Measurements from ENCODE around the gene KIAA0319L. TPM values are rescaled to one million over a fixed set of nuclear protein-coding genes. Genes with fewer than 3 reads are reported as not detected.
"Not testable (repeated sequence)": the region's sequence is repeated elsewhere in the genome, so short reads cannot be mapped to it uniquely, and the experiment has no call there.

KIAA0319L gene
- polyA plus RNA-seq, 1 donor from 2014 or later: 38.1 TPM

DNA sequence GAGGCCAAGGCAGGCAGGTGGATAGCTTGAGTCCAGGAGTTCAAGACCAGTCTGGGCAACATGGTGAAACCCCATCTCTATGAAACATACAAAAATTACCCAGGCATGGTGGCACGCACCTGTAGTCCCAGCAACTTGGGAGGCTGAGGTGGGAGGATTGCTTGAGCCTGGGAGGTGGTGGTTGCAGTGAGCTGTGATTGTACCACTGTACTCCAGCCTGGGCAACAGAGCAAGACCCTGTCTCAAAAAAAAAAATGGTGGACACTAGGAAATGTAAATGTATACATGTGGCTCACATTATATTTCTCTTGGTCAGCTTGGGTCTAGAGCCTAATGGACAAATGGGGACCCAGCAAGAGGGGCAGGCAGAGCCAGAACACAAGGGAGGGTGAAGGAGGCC is 28.6 kb upstream of the KIAA0319L start:
- not testable (repeated sequence) for H2AFZ ChIP-seq (ENCODE audit: low read depth, low read length); H3F3A ChIP-seq (ENCODE audit: insufficient read depth, low read length, poor library complexity, severe bottlenecking); H3K4me2 ChIP-seq (ENCODE audit: low read length); H3K27ac ChIP-seq (ENCODE audit: low read length); H3K9me3 ChIP-seq (ENCODE audit: low read length); H3K4me3 ChIP-seq (ENCODE audit: low read length); H3K9ac ChIP-seq (ENCODE audit: low read length); H3K9me2 ChIP-seq (ENCODE audit: insufficient read depth, low read length); H3K36me3 ChIP-seq (ENCODE audit: insufficient read depth, low read length); H3K79me2 ChIP-seq (replicated peaks; ENCODE audit: insufficient read depth, low read length); H3K27me3 ChIP-seq (ENCODE audit: insufficient read depth, low read depth, low read length); H4K20me1 ChIP-seq (ENCODE audit: insufficient read depth)

DNA sequence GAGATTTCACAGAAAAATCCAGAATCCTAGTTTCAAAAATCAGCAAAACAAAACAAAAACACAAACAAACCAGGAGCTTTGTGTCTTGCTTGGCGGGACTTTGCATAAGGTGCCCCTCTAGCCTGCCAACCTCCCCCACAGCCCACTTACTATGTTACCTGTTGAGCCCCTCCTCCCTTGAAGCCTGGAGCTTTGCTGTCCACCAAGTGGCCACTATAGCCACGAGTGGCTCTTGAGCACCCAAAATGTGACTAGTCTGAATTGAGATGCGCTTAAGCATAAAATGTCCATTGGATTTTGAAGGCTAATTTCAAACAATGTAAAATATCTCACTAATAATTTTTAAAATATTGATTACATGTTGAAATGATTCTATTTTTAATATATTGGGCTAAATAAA is 28.1 kb upstream of the KIAA0319L start:
- Histone ChIP-seq H3K9me3 (ENCODE audit: low read length) (no peaks in the 10 kb centered on the region), H3K4me3 (ENCODE audit: low read length) (no peak overlapping the region), H3K36me3 (ENCODE audit: insufficient read depth, low read length) (no peaks in the 10 kb centered on the region), H3K27ac (ENCODE audit: low read length) (no peak overlapping the region), H3K9ac (ENCODE audit: low read length) (no peak overlapping the region), H3K9me2 (ENCODE audit: insufficient read depth, low read length) (no peaks in the 10 kb centered on the region), H2AFZ (ENCODE audit: low read depth, low read length) (no peak overlapping the region), H3F3A (ENCODE audit: insufficient read depth, low read length, poor library complexity, severe bottlenecking) (no peaks in the 10 kb centered on the region), H4K20me1 (ENCODE audit: insufficient read depth) (no peaks in the 10 kb centered on the region), H3K79me2 (replicated peaks; ENCODE audit: insufficient read depth, low read length) (no peaks in the 10 kb centered on the region), H3K27me3 (ENCODE audit: insufficient read depth, low read depth, low read length) (no peaks in the 10 kb centered on the region), H3K4me2 (ENCODE audit: low read length) (no peak overlapping the region)
- TF ChIP-seq TAF1 (IDR thresholded peaks at IDR 0.05; ENCODE audit: low read depth) (no peak), RAD21 (conservative IDR thresholded peaks at IDR 0.05) (no peak), EP300 (conservative IDR thresholded peaks at IDR 0.05; ENCODE audit: poor library complexity, severe bottlenecking) (no peak), EZH2 (IDR thresholded peaks at IDR 0.05; ENCODE audit: borderline replicate concordance, insufficient read depth, low read length, poor library complexity, severe bottlenecking) (no peak)

DNA sequence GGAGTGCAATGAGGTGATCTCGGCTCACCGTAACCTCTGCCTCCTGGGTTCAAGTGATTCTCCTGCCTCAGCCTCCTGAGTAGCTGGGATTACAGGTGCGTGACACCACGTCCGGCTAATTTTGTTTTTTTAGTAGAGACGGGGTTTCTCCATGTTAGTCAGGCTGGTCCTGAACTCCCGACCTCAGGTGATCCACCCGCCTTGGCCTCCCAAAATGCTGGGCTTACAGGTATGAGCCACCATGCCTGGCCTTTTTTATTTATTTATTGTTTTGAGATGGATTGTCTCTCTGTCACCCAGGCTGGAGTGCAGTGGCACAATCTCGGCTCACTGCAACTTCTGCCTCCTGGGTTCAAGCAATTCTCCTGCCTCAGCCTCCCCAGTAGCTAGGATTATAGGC is 24.4 kb upstream of the KIAA0319L start:
- H3F3A ChIP-seq (ENCODE audit: insufficient read depth, low read length, poor library complexity, severe bottlenecking); H3K9me3 ChIP-seq (ENCODE audit: low read length): not testable (repeated sequence)

DNA sequence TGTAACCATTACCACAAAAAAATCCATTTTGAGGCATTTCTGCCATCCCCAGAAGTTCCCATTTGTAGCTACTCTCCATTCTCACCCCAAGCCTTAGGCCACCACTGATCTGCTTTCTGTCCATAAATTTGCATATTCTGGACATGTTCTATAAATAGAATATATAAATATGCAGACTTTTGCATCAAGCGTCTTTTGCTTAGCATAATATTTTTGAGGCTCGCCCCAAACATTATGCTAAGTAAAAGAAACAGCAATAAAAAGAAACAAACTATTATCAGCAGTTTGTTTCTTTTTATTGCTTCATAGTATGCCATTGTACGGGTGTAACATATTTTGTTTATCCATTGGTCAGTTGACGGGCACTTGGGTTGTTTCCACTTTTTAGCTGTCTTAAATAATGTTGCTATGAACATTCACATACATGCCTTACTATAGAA is 23.8 kb upstream of the KIAA0319L start:
- no peak overlapping the region for H3K9ac ChIP-seq (ENCODE audit: low read length)
- no peaks in the 10 kb centered on the region for H3K36me3 ChIP-seq (ENCODE audit: insufficient read depth, low read length)
- no peak overlapping the region for H2AFZ ChIP-seq (ENCODE audit: low read depth, low read length)
- H3K4me2 ChIP-seq (ENCODE audit: low read length): no peak overlapping the region
- H3K27ac ChIP-seq (ENCODE audit: low read length): no peak overlapping the region
- H3K27me3 ChIP-seq (ENCODE audit: insufficient read depth, low read depth, low read length): peaks cover 37% of the 10 kb centered on the region
- H3K9me2 ChIP-seq (ENCODE audit: insufficient read depth, low read length): no peaks in the 10 kb centered on the region
- H3F3A ChIP-seq (ENCODE audit: insufficient read depth, low read length, poor library complexity, severe bottlenecking): no peaks in the 10 kb centered on the region
- no peaks in the 10 kb centered on the region for H4K20me1 ChIP-seq (ENCODE audit: insufficient read depth)
- H3K4me3 ChIP-seq (ENCODE audit: low read length): no peak overlapping the region
- H3K9me3 ChIP-seq (ENCODE audit: low read length): no peaks in the 10 kb centered on the region
- TF ChIP-seq EP300 (conservative IDR thresholded peaks at IDR 0.05; ENCODE audit: poor library complexity, severe bottlenecking) (no peak), SMC3 (conservative IDR thresholded peaks at IDR 0.05; ENCODE audit: poor library complexity) (no peak), MXI1 (conservative IDR thresholded peaks at IDR 0.05; ENCODE audit: poor library complexity, severe bottlenecking) (no peak), POLR2AphosphoS5 (IDR thresholded peaks at IDR 0.05) (no peak), RAD21 (conservative IDR thresholded peaks at IDR 0.05) (no peak), TAF1 (IDR thresholded peaks at IDR 0.05; ENCODE audit: low read depth) (no peak)
- TF ChIP-seq, protein P1, sequence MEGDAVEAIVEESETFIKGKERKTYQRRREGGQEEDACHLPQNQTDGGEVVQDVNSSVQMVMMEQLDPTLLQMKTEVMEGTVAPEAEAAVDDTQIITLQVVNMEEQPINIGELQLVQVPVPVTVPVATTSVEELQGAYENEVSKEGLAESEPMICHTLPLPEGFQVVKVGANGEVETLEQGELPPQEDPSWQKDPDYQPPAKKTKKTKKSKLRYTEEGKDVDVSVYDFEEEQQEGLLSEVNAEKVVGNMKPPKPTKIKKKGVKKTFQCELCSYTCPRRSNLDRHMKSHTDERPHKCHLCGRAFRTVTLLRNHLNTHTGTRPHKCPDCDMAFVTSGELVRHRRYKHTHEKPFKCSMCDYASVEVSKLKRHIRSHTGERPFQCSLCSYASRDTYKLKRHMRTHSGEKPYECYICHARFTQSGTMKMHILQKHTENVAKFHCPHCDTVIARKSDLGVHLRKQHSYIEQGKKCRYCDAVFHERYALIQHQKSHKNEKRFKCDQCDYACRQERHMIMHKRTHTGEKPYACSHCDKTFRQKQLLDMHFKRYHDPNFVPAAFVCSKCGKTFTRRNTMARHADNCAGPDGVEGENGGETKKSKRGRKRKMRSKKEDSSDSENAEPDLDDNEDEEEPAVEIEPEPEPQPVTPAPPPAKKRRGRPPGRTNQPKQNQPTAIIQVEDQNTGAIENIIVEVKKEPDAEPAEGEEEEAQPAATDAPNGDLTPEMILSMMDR (IDR thresholded peaks at IDR 0.05; ENCODE audit: poor library complexity, severe bottlenecking): no peak
- no peaks in the 10 kb centered on the region for H3K79me2 ChIP-seq (replicated peaks; ENCODE audit: insufficient read depth, low read length)

More for the DNA sequence above, 24.4 kb upstream of the KIAA0319L start:
- H3K4me2 ChIP-seq (ENCODE audit: low read length); H3K36me3 ChIP-seq (ENCODE audit: insufficient read depth, low read length); H3K9me2 ChIP-seq (ENCODE audit: insufficient read depth, low read length); H2AFZ ChIP-seq (ENCODE audit: low read depth, low read length); H3K4me3 ChIP-seq (ENCODE audit: low read length); H3K79me2 ChIP-seq (replicated peaks; ENCODE audit: insufficient read depth, low read length); H4K20me1 ChIP-seq (ENCODE audit: insufficient read depth); H3K27ac ChIP-seq (ENCODE audit: low read length); H3K9ac ChIP-seq (ENCODE audit: low read length): not testable (repeated sequence)
- peaks cover 31% of the 10 kb centered on the region for H3K27me3 ChIP-seq (ENCODE audit: insufficient read depth, low read depth, low read length)
